ENCODE measurements around the gene ATF6.

DNA sequence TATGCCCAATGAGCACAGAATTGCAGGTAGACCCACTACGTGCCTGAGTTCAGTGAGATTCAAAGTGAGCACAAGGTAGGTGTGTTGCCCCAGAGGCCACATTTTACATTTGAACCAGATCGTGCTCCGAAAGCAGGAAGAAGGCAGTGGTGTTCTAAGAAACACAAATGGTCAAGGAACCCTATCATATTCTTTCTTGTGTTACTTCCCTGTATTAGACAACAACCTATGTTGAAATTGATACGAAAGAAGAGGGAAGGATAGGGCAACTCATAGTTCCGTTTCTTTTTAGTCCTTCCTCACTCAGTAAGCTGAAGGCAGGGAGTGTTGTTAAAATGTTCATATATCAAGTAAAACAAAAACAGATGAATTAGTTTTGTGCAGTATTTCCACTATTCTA lies 223.7 kb downstream of the ATF6 start:
- TF ChIP-seq CTCF (IDR thresholded peaks at IDR 0.05) (no peak), EZH2 (IDR thresholded peaks at IDR 0.05; ENCODE audit: borderline replicate concordance, insufficient read depth, low read depth, low read length, poor library complexity, severe bottlenecking) (no peak)
